Measurements from ENCODE around the gene INTS11.

Gene INTS11

DNA sequence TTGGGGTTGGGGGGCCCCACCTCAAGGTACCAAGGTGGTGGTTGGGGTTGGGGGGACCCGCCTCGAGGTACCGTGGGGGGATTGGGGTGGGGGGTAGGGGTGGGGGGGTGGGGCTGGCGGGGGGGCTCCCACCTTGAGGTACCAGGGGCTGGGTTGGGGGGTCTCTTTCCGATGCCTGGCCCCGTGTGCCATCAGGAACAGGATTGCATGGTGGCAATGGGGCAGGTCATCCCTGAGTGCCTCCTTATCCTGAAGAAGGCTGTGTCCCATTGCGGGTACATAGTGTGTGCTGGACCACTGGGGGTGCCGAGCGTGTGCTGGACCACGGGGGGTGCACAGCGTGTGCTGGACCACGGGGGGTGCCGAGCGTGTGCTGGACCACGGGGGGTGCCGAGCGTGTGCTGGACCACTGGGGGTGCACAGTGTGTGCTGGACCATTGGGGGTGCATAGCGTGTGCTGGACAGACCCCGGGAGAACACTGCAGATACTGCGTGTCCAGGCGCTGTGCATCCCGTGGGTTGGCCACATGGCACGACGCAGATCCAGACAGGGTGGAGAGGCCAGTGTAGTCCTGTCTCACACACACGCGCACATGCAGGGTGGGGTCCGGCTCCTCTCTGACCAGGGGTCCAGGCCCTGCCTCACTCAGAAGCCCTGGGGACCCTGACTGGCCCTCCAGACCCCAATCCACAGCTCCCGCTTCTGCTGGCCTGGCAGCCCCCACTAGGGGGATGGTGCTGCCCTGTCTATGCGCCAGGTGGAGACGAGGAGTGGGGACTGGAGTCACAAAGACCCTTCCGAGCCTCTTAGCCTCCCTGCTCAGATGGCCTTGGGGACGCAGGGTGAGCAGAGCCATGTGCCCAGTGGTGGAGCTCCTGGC lies 40.0 kb downstream of the INTS11 start:
- no peak for DNase-seq

DNA sequence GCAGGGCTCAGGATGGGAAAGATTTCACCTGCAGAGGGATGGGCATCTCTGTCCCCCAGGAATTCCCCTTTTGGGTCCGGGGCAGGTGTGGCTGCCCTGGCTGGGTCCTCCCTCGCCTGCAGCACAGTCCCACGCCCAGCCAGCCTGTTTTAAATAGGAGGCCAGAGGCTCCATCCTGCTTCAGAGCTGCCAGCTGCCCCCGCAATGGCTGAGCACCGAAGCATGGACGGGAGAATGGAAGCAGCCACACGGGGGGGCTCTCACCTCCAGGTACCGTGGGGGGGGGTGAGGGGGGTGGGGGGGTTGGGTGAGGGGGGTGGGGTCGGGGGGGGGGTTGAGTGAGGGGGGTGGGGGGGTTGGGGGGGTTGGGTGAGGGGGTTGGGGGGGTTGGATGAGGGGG lies 40.6 kb downstream of the INTS11 start:
- DNase-seq = peak; percentile 89

DNA sequence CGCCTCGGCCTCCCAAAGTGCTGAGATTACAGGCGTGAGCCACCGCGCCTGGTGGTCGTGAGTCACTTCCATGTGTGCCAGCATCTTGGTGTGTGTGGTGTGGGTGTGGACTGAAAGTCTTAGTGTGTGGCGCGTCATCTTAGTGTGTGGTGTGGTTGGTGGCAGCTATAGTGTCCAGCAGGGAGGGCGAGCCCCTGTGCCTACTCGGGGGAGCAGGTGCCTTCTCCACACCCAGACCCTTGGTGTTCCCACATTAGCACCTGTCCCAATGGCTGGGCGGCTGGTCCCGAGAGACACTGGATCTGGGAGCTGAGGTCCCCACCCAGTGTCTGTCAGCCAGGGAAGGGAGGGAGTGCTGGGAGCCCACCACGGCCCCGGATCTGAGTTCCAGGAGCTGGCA lies 41.5 kb downstream of the INTS11 start:
- no peak for DNase-seq

DNA sequence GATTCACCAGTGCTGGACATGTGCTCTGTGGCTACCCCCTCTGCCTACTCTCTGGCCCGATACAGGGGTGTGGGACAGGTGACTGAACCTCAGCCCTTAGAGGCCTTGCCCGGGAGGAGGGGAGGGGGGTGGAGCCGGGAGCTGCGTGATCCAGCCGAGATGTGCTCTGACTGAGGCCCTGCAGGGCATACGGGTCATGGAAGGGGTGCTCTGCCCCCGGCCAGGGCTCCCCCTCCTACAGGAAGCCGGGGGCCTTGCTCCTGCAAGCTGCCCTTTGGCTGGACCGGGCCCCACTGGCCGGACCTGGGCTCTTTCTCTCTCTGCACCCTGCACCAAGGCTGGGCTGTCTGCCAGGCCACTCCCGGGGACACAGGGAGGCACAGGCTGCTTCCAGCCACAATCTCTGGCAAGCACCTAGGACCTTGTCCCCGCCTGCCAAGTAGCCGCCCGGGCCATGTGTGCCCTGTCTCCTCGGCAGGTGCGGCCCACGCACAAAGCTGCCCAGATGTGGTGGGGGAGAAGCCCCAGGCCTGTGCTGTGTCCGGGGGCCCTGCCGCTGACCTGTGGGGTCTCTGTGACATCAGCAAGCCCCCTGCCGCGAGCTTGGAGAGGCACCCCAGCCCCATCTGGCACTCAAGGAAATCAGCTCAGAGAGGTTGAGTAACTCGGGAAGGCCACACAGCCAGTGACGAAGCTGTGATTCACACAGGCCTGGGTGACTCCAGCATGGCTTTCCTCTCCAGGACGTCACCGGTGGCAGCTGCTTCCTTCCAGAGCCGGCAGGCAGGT lies 42.7 kb downstream of the INTS11 start:
- DNase-seq = peak; percentile 91

DNA sequence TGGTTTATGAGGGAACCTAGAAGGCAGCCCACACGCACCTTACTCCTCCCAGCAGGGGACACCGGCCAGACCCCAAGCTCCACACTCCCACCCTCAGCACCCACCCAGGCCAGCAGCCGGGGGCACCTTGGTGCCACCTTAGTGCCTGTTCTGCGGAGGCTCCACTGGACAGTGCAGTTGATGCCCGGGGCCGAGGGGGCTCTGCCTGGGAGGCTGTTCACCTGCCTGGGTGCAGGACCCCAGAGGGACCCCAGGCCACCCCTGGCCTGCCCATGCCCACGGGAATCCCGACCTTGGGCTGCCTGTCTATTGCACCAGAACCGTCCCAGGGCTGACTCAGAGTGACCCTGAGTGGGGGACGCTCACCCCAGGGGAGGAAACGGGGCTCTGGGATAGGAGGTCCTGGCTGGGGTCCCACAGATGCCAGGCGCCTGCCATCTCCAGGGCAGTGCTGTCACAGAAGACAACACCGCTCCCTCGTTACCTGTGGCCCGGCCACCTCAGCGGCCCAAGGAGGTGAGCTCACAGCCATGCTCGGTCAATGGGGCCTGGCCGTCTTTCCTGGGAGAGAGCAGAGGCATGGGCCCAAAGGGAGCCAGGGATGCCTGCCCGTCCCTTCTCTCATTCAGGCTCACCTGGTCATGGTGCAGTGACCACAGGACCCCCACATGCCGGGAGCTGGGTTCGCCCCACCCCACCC lies 43.5 kb downstream of the INTS11 start:
- DNase-seq = no peak

DNA sequence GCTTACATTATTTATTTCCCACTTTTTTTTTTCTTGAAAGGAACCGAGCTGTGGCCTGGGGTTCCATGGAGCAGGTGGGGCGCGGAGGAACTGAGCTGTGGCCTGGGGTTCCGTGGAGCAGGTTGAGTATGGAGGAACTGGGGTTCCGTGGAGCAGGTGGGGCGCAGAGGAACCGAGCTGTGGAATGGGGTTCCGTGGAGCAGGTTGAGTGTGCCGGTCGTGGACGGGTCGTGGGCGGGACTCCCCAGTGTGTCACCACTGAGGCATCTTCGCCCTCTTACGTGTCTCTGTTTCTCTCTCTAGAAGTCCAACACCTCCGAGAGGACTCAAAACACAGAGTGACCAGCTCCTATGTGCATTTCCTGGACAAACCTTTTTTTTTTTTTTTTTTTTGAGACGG lies 45.4 kb downstream of the INTS11 start:
- DNase-seq = no peak

DNA sequence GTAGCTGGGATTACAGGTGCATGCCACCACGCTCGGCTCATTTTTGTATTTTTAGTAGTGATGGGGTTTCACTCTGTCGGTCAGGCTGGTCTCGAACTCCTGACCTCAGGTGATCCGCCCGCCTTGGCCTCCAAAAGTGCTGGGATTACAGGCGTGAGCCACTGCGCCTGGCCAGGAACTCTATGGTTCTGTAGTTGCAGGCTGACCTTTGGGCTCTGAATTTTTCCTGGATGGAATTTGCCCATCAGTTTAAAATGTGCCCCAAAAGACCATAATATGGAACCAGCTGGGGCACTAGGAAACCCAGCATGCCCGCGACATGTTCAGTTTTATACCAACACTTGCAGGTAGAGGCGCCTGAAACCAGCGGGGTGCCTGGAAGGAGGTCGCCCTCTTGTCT lies 45.8 kb downstream of the INTS11 start:
- DNase-seq = no peak

DNA sequence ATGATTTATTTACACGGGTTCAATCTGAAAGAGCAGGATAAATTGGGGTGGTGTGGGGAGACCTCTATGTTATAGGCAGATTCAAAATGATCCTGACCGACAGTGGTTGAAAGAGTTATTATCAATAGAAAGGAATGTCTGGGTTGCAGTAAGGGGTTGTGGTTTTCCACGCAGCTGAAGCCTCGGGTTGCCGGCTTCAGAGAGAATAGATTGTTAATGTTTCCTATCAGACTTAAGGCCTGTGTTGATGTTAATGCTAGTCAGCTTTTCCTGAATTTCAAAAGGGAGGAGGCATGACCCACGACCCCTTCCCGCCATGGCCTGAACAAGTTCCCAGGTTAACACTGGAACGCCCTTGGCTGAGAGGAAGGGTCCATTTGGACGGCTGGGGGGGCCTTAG lies 48.6 kb downstream of the INTS11 start:
- no peak for DNase-seq

DNA sequence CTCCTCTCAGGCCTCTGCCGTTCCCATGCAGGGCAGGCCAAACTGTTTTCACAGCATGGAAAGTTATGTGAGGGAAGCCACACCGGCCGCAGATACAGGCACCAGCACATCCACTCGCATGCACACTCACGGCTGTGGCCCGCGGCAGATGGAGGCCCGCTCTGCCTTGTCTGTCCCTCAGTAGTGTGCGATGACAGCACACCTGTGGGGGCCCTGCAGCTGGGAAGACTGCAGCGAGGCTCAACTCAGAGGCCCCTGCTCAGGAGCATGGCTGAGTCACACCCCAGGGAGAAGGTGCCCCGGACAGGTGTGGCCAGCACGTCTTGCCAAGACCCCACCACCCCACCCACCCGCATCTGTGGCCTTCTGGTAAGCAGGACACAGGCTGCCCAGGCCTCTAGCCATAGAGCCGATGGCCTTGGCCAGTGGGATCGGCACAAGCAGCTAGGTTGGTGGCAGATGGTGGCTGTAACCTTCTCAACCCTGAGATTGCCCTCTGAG lies 49.5 kb downstream of the INTS11 start:
- no peak for DNase-seq

DNA sequence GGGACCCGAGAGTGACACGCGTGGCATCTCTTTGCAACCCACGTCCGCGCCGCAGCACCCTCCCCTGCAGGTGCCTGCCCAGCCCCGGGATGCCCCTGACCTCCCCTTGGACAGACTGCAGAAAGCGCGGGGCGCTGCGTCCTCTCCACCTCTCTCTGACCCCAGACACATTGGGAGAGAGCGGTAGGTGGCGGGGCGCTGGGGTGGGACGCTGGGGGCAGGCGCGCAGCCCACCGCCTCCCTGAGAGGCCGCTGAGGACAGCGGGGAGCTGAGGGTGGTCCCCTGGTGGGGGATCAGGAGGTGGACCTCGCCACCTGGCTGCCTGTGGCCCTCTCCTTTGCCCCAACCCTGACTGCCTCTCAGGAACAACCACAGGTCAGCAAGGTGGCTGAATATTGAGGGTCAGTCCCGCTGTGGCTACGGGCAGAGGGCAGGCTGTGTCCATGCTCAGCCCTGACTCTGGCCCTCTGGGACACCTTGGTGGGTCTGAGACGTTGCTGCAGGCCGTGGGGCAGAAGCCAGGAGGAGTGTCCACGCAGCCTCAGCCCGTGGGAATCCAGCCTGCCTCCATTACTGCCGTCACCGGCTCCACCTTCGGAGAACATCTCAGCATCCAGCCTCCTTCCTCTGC lies 50.0 kb downstream of the INTS11 start:
- no peak for DNase-seq

DNA sequence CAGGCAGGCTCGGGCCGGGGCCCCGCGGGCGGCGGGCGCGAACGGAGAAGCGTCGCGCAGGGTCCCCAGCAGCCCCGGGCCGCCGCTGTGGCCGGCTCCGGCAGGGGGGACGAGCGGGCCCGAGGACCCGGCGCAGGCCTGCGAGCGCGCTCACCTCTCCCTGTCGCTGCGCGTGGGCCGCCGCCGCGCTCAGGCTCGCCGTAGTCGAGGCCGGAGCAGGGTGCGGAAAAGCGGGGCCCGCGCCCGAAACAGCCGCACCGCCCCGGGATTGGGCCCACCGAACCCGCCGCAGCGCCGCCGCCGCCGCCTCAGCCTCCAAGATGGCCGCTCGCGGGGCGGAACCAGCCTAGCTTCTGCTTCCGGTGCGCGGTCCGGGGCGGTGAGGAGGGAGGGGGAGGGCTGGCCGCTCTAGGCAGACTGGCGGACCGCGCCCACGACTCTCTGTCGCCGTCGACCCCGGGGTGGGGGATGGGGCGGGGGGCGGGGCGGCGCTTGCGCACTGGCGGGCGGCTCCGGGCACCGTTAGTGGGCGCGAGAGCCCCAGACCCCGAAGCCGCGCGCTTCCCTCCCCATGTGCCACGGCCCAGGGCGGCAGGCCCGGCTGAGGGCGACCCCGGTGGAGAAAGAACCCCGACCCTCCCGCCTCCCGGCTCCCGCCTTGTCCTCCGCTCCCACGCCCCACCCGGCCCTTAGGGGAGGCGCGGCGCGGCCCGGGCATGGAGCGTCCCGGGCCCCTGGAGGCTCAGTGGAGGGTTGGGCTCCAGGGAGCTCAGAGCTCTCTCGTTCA lies 50.8 kb downstream of the INTS11 start, which contains the start of gene UBE2J2:
Gene UBE2J2 (minus strand): TSS at position 343 of the 787 bp plus-strand sequence. CDS start 5,862 bp downstream, outside the sequence.
- DNase-seq = peak; percentile 89

DNA sequence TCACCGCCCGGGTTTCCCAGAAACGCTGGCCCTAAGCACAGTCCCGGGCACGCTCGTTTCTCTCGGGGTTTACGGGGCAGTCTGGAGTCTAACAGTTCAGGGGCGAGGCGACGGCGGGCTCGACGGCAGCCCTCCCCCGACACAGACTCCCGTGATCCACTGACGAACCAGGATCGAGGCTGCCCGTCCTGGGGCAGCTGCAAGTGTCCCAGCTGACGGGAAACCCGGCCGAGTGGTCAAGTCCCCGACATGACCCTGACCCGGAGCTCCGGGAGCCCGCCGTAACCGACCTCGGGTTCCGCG lies 51.3 kb downstream of the INTS11 start:
- no peak for DNase-seq

DNA sequence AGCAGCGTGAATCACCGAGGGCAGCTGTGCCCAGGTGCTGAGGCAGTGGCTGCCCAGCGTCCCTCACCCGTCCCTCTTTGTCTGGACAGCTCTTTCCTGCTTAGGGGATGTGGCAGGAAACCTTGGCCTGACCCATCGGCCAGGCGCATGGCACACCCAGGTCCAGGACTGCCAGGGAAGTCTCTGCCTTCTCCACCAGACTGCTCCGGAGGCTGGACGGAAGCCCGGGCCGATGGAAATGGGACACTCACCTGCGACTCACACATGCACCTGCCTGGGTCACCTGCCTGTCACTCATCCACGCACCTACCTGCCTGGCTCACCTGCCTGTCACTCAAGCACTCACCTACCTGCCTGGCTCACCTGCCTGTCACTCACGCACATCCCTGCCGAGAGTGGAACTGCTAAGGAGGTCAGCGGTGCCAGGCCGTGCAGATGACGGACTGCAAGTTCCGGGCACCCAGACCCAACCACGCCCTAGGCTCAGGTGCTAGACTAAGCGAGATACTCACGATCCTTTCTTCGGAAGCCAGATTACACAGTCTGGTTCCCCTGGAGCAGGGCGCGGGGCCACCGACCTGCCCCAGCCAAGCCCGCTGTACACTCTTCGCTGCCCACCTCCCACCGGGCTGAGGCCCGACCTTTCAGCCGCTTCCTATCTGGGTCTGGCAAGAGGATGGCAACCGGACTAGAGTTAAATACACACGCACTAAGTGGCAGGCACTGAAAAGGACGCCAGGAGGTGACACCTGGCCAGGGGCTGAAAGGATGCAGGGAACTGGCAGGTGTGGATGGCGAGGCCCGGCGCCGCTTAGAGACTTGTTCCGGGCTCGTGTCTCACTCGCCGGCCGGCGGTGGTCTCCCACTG lies 51.9 kb downstream of the INTS11 start:
- no peak for DNase-seq

DNA sequence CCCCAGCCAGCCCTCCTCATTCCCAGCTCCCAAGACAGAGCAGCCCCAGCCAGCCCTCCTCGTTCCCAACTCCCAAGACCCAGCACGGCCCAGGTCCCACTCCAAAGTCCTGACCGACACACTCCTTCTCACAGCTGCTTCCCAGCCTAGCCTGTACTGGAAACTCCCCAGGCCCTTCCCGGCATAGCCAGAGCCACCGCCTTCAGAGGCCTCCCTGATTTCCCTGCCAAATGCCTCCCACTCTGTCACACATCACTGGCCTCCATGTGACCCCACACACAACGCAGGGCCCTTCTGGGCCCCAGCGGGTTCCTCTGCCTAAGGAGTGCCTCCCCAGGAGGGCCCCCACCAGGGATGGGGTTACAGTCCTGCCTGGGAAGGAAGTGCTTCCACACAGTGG lies 53.6 kb downstream of the INTS11 start:
- no peak for DNase-seq

DNA sequence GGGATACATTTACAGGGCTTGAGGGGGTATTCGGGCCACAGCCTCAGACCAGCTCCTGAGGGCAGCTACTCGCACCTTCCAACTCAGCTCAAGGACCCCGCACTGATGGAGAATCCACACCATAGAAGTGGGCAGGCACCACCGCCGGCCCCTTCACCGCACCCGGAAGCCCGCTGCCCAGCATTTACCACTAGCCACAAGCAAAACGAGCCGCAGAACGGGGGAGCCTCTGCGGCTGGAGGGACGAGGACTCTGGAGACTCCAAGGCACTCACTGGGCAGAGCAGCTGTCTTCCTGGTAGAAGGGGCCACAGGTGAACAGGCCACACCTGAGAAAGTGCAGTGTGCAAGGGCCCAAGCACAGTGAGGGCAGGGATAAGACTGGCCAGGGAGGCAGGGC lies 56.2 kb downstream of the INTS11 start:
- DNase-seq = no peak

DNA sequence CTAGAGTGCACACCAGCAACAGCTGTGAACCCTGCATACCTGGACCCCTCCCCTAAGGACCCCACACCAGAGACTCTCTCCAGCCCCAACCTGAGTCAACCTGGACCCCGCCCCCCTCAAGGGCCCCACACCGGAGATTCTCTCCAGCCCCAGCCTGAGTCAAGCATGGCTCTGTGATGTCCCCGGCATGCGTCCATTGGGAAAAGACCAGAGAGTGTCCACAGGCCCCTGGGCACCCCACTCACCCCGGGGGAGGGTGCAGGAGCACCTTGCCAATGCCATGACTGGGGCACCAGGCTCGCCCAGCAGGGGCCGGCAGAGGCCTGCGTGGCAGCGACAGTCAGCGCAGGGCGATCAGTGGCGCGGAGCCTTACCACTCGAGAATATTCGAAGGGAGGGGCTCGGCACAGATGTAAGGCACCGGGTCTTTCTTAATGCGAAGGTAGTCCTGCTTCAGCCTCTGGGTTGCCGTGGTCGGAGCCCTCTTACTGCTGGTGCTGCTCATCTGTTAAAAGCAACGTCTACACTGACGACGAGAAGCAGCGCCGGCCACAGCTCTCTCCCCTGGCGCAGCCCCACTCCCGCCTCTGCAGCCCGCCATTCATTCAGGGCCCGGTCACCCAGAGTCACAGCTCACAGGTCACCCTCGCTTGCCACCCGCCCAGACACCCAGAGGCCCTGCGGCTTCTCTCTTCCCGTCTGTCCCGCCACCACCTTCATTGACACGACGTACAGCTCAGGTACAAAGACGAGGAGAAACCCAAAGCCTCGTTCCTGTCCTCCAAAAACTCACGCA lies 56.8 kb downstream of the INTS11 start:
- no peak for DNase-seq

DNA sequence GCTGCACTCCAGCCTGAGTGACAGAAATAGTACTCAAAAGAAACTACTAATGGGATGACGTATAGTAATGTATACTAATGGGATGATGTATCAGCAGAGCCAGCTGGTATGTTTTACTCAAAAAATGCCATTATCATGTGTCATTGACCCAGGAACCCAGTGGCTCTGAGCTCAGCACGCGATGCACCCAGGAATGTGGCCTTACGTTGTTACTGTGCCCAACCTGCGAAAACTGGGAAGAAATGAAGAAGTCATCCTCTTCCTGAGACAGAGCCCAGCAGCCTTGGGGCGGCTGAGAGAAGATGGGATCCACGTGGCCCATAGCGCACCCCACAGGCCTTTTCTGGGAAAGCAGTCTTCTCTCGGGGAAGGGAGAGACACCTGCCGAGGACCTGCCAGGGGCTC lies 59.6 kb downstream of the INTS11 start:
- DNase-seq = no peak

DNA sequence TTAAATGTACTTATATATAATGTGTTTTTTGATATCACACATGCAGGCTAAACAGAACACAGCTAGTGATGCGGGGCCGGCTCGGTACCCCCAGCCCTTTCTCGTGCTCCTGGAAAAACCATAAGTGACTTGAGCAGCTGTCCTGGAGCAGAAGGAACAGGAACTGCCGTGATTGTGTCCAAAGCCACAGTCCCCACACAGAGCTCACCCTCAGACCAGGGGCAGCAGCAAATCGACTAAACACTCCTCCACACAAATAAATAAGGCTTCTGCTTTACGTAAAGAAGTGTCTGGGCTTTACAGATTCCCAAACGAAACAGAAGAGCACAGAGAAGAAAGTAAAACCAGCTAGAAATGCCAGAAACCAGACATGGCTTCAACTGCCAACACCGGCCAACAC lies 60.4 kb downstream of the INTS11 start:
- no peak for DNase-seq

DNA sequence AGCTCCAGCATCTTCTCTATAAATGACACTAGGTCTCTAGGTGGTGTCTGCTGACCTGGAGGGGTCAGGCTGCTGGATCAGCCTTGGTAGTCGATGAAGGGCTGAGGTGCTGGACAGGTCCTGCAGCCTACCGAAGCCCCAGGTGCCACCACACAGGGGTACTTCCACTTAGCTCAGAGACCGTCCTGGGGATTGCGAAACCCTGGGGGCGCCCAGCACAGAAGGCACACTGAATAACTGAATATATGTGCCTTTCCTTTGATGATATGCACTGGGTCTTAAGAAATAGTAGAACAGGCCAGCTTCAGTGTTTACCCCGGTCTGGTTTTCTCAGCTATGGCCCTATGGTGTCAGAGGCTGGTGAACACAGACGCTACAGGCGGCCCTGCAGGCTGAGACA lies 61.7 kb downstream of the INTS11 start:
- no peak for DNase-seq

DNA sequence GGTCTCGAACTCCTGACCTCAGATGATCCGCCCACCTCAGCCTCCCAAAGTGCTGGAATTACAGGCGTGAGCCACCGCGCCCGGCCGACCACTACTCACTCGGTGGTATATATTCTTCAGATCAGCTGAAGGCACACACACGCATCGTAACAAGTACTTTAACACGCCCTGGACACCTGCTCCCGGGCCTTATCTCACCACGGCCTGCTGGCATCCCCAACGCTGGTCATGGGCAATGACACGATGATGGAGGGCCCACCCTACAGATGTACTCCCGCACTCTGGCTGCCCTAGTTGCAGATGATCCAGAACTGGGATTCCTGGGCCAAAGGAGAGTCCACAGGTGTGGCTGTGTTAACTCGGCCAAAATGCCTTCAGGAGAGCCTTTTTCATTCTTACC lies 62.4 kb downstream of the INTS11 start:
- no peak for DNase-seq

All from 8988T (cell line).